IPS DF 6.9 (cell line): ENCODE measurements around the gene RAP1A.

Experiments used
- DNase-seq: peaks from one replicate; pipeline ENCODE4 v3.0.0-alpha.2; 2013; ENCODE audit warnings: low read depth, low spot score
- H3K27ac ChIP-seq: one replicate; pipeline ENCODE4 v1.5.1; 2013; ENCODE audit warnings: low read length, control low read depth
- H3K27me3 ChIP-seq: 2 replicates; pipeline ENCODE4 v1.6.1; 2013; ENCODE audit warnings: mild to moderate bottlenecking, low read length; ENCODE audit not compliant: control insufficient read depth, insufficient read depth
- H3K36me3 ChIP-seq: 2 replicates; pipeline ENCODE4 v1.6.1; 2013; ENCODE audit warnings: low read length; ENCODE audit not compliant: control insufficient read depth, insufficient read depth
- H3K4me1 ChIP-seq: 2 replicates; pipeline ENCODE4 v1.6.1; 2013; ENCODE audit warnings: low read length; ENCODE audit not compliant: control insufficient read depth, insufficient read depth
- H3K4me3 ChIP-seq: 2 replicates; pipeline ENCODE4 v1.5.1; 2013; ENCODE audit warnings: mild to moderate bottlenecking, low read length
- H3K9me3 ChIP-seq: 2 replicates; pipeline ENCODE4 v1.6.1; 2013; ENCODE audit warnings: low read length, inconsistent platforms; ENCODE audit not compliant: control insufficient read depth, insufficient read depth
- WGBS: extraction: QIAGEN DNeasy Blood & Tissue Kit; methylation state at CpG from one replicate; pipeline ENCODE4 v1.1.7; 2013; ENCODE audit warnings: mixed read lengths, missing lambda C conversion rate; ENCODE audit not compliant: insufficient read length, insufficient coverage; 5-methylcytosine and 5-hydroxymethylcytosine counted together

RAP1A gene

GRCh38 chr1:111619635-111620440, at the start of gene RAP1A:
Gene RAP1A, plus strand, starts transcription at chr1:111619789. Its CDS starts 71,572 bp downstream, at chr1:111691361.
- H3K4me3 ChIP-seq = peak within 1 kb of the TSS; percentile 82
- no peak within 1 kb of the TSS for H3K27ac ChIP-seq
- H3K27me3 ChIP-seq = no peaks in the 10 kb centered on the region
- no peaks in the 10 kb centered on the region for H3K9me3 ChIP-seq
- no peaks in the 10 kb centered on the region for H3K36me3 ChIP-seq
- no peak for DNase-seq
- H3K4me1 ChIP-seq = peaks cover 1% of the 10 kb centered on the region; the same call in 1 of the 2 replicates
- no CpG with 5 or more reads among the region's 79 CpGs for WGBS

- no CpG with 5 or more reads among the region's 3 CpGs for WGBS
- Histone ChIP-seq H3K9me3 (no peaks in the 10 kb centered on the region), H3K27ac (no peak overlapping the region), H3K4me1 (no peaks in the 10 kb centered on the region), H3K27me3 (no peaks in the 10 kb centered on the region), H3K36me3 (no peaks in the 10 kb centered on the region), H3K4me3 (no peak overlapping the region)
- DNase-seq = no peak
Observed at GRCh38 chr1:111569913-111570312, 49.7 kb upstream of the RAP1A start.

- no peaks in the 10 kb centered on the region for H3K4me1 ChIP-seq
- H3K4me3 ChIP-seq = no peak overlapping the region
- no peak overlapping the region for H3K27ac ChIP-seq
- H3K9me3 ChIP-seq = no peaks in the 10 kb centered on the region
- no peaks in the 10 kb centered on the region for H3K36me3 ChIP-seq
- no peaks in the 10 kb centered on the region for H3K27me3 ChIP-seq
- no CpG with 5 or more reads among the region's 2 CpGs for WGBS
- peak; percentile 11 for DNase-seq
Observed at GRCh38 chr1:111570781-111571181, 48.8 kb upstream of the RAP1A start.

GRCh38 chr1:111571239-111571638, 48.4 kb upstream of the RAP1A start:
- Histone ChIP-seq H3K4me1 (no peaks in the 10 kb centered on the region), H3K4me3 (no peak overlapping the region), H3K9me3 (no peaks in the 10 kb centered on the region), H3K36me3 (no peaks in the 10 kb centered on the region), H3K27me3 (no peaks in the 10 kb centered on the region), H3K27ac (no peak overlapping the region)
- no peak for DNase-seq
- WGBS = no CpG with 5 or more reads among the region's 3 CpGs

- Histone ChIP-seq H3K36me3 (no peaks in the 10 kb centered on the region), H3K9me3 (no peaks in the 10 kb centered on the region), H3K4me1 (no peaks in the 10 kb centered on the region), H3K27ac (no peak overlapping the region), H3K27me3 (no peaks in the 10 kb centered on the region), H3K4me3 (no peak overlapping the region)
- WGBS = no CpG with 5 or more reads among the region's 2 CpGs
- no peak for DNase-seq
Observed at GRCh38 chr1:111571987-111572386, 47.6 kb upstream of the RAP1A start.

- Histone ChIP-seq H3K27me3 (no peaks in the 10 kb centered on the region), H3K36me3 (no peaks in the 10 kb centered on the region), H3K4me3 (no peak overlapping the region), H3K4me1 (no peaks in the 10 kb centered on the region), H3K27ac (no peak overlapping the region), H3K9me3 (no peaks in the 10 kb centered on the region)
- DNase-seq = no peak
- no CpG with 5 or more reads among the region's 7 CpGs for WGBS
Observed at GRCh38 chr1:111576547-111576946, 43.0 kb upstream of the RAP1A start.

GRCh38 chr1:111577814-111578213, 41.8 kb upstream of the RAP1A start:
- DNase-seq = no peak
- no peak overlapping the region for H3K4me3 ChIP-seq
- H3K4me1 ChIP-seq = no peaks in the 10 kb centered on the region
- H3K27me3 ChIP-seq = no peaks in the 10 kb centered on the region
- H3K36me3 ChIP-seq = no peaks in the 10 kb centered on the region
- H3K9me3 ChIP-seq = no peaks in the 10 kb centered on the region
- H3K27ac ChIP-seq = no peak overlapping the region
- no CpG with 5 or more reads among the region's 2 CpGs for WGBS

- no peak for DNase-seq
- H3K27ac ChIP-seq = no peak overlapping the region
- H3K4me1 ChIP-seq = no peaks in the 10 kb centered on the region
- no peaks in the 10 kb centered on the region for H3K27me3 ChIP-seq
- H3K4me3 ChIP-seq = no peak overlapping the region
- WGBS = 100% methylated on average over 1 of the region's 2 CpGs
- H3K36me3 ChIP-seq = no peaks in the 10 kb centered on the region
- H3K9me3 ChIP-seq = no peaks in the 10 kb centered on the region
Observed at GRCh38 chr1:111581166-111581565, 38.4 kb upstream of the RAP1A start.

GRCh38 chr1:111582016-111582415, 37.6 kb upstream of the RAP1A start:
- Histone ChIP-seq H3K4me1 (no peaks in the 10 kb centered on the region), H3K36me3 (no peaks in the 10 kb centered on the region), H3K27ac (no peak overlapping the region), H3K9me3 (no peaks in the 10 kb centered on the region), H3K4me3 (no peak overlapping the region), H3K27me3 (no peaks in the 10 kb centered on the region)
- no peak for DNase-seq
- no CpG with 5 or more reads among the region's 1 CpG for WGBS

- no CpG with 5 or more reads among the region's 8 CpGs for WGBS
- Histone ChIP-seq H3K27me3 (no peaks in the 10 kb centered on the region), H3K4me3 (no peak overlapping the region), H3K4me1 (no peaks in the 10 kb centered on the region), H3K36me3 (no peaks in the 10 kb centered on the region), H3K27ac (no peak overlapping the region), H3K9me3 (no peaks in the 10 kb centered on the region)
- no peak for DNase-seq
Observed at GRCh38 chr1:111582644-111583618, 36.7 kb upstream of the RAP1A start.
